ENCODE measurements around the gene SPATS2L.
"Not testable (repeated sequence)": the region's sequence is repeated elsewhere in the genome, so short reads cannot be mapped to it uniquely, and the experiment has no call there.

Gene SPATS2L

DNA sequence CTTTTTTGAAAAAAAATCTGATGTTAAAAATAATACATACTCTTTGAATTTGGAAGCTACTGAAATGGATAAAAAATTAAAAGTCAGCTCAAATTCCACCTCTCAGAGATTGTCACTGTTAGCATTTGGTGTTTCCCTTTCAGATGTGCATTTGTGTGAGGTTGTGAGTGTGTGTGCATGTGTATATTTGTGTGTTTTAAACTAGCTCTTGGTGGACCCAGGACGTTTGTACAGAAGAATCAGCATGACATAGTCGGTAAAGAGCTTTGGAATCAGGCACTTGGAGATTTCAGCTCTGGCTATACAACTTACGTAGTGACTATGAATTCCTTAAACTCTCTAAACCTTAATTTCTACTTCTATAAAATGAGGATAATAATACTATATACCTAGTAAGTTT, 14.5 kb downstream of the SPATS2L start:
- no peak for DNase-seq

DNA sequence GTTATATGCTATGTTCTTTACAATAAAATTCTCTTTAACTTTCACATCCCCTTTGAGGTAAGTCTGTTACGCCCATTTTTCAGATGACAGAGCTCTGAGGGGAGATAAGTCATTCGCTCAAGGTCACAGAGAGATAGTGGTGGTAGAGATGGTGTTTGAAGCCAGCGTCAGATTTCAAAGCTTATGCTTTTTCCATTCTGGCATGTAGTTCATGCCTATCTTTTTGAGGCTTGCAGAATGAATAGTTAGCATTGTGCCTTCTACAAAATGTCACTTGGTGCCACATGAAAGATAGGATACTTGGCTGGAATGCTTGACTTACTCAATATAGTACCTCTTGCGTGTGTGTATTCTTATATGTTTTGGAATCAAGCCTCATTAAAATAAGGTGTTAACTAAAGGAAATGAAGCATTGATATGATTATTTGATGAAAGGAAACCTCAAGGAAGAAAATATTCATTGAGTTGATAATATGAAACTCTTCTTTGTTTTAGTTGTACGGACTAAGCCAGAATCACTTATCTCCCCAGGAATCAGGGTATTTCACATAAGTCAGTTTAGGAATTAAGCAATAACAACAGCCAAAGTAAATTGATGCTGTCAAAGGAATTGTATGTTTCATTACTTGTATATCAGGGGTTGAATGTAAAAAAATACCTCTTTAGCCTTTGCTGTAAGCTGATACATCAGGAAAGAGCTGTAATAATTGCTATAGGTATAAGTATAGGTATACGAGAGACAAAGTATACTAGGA, 15.5 kb downstream of the SPATS2L start:
- no peak for DNase-seq

DNA sequence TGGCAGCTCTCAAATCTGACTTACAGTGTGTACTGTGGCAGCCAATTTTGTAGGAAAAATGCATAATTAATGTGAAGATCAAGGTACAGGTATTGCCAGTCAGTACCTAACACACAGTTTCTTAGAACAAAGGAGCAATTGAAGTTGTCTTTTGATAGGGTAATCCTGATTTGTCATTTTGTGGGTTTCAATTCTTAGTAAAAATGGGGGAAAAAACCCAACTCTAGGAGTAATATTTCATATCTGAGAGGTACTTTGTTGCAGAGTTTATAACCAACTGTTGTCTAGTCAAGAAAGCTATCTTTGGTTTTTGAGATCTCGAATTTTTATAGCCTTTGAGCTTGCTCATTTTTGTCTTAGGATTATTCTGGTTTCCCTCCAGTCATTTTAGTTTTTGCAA, 16.1 kb downstream of the SPATS2L start:
- no peak for DNase-seq

DNA sequence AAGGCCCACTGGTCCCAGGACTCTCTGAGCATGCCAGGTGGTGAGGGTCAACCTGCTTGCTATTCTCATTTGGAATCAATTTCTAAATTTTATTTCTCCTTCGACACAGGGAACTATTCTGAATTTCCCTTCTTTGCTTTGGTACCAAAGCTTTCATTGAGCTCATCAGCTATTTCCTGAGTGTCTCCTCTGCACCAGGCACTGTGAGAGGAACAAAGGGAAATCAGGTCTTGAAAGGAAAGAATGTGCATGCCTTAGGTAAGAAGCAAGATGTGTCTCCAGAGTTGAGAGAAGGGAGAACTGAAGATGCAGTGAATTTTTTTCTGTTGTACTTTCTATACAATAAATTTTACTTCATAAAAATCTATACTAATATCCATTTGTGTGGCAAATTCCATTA, 17.9 kb downstream of the SPATS2L start:
- no peak for DNase-seq

DNA sequence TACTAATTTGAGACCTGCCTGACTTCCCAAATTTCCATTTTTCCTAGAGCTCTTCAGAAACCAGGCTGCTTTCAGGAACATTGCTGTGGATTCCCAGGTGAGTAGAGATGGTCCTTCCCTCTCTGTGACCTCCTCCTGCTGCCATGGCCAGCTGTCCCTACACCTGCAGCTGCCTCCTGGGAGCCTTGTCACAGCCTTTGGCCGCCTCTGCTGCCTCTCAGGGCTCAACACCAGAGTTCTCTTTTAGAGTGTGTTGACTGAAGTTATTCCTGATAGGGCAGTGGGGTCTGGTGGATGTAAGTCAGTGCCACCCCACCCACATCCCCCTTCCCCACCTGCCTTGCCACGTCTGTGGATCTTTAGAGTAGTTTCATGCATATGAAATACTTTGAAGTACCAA, 22.9 kb downstream of the SPATS2L start:
- no peak for DNase-seq

DNA sequence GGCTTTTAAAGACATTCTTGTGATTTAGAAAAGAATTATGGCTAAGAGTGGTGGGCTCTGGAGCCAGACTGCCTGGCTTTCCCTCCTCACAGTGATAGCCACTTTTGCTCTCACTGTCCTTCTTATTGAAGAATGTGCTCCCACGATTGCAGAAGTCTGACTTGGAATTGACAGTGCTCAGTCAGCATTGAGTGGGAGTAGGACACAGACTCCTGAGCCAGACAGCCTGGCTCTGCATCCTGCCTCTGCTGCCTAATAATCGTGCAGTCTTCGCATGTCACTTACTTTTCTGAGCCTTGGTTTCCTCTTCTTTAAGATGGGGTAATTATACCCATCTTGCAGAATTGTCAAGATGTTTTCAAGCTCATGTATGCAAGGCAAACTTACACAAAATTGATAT, 23.3 kb downstream of the SPATS2L start:
- no peak for DNase-seq

DNA sequence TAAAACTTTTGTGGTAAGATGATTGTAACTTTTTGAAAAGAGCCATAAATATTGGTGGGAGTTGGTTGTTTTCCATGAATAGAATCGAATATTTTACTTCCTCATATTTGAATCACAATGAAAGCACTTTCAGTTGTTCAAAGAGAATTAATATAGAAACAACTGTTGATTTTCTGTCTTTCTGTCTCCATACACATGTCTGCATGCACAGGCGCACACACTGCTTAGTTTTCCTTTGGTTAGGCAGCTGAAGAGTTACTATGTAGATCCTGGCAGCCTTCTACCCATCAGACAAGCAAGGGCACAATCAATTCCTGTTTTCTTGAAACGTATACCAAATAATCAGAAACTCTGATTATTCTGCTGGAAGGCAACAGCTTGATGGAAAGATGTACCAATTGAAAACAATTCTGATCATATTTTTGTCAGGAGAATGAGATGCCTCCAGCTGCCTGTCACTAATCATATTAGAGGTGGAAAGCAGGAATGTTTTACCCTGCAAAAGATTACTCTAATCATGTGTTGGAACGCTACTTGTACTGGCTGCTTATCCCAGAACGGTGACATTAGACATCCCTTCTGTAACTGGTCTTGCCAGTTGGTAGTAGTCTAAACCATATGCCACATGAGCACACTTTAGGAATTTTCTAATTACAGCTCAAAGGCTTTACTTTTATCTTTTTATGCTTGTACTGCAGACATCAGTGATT, 24.0 kb downstream of the SPATS2L start:
- no peak for DNase-seq

DNA sequence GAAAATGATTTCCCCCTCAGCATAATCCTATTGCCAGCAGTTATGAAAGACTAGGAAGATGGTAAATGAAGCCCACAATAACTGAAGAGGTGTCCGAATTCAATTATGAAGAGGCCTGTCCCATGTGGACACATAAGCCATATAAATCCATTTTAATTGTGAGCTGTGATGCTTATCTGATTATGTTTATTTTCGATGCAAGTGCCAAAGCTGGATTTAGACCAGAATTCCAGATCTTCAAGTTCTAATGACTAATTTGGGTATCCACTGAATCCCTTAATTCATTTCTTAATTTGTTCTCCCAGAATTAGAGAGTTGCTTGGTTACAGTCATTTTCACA, 24.5 kb downstream of the SPATS2L start:
- no peak for DNase-seq

DNA sequence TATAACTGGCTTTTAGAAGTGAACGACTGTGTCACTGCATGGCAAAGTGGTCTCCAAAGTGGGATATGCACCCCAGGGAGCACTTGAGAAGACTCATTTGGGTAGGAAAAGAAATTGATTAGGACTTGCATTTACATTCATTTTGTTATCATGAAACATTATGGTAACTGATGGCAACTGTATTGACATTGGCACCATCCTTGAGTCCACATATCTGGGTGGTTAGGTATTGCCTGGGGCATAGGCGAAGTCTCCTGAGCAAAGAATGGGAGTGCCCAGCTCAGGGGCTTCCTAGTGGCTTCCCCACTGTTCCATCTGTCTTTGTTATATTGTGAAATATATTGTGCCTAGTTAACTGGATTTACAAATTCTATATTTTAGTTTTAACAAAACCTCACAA, 29.2 kb downstream of the SPATS2L start:
- DNase-seq: no peak

DNA sequence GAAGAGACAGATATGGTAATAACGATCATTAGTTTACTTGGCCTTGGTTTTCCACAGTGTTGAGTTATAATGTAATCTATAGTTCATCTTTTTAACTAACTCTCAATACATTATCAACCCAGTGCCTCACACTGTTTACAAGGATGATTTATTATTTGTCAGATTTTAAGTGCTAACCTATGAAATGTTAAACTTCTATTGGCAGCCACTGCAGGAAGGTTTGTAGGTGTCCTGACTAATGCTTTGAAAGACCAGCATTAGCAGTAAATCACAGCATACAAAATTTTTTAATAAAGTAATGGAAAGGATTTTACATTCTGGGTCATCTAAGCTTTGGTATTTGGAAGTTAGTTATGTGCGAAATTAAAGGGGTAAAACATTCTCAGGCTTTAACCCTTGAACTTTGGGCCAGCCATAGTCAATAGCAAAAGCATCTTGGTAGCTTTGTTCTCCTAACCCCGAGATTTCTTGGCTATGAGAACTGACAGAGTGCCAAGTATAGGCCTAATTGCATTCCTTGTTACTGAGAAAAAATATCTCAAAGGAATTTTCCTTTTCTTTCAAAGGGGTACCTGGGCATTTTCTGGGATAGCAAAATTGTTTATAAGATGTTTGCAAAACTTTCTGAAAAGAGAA, 30.6 kb downstream of the SPATS2L start:
- DNase-seq: no peak

DNA sequence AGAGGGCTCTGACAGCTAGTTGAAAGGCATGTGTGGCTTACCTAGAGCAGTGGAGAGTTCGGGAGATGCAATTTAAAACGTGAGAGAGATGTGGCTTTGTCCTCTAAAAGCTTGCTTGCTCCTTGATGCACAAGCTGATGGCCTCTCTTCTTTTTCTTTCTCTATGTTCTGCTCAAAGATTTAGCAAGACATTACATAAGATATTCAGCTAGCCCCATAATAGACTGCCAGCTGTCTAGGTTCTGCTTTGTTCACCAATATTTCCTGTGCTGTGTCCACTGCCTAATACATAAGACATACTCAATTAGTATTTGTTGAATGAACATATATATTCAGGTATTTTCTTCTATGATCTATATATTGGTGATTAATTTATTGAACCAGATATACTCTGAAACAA, 31.1 kb downstream of the SPATS2L start:
- DNase-seq: no peak

DNA sequence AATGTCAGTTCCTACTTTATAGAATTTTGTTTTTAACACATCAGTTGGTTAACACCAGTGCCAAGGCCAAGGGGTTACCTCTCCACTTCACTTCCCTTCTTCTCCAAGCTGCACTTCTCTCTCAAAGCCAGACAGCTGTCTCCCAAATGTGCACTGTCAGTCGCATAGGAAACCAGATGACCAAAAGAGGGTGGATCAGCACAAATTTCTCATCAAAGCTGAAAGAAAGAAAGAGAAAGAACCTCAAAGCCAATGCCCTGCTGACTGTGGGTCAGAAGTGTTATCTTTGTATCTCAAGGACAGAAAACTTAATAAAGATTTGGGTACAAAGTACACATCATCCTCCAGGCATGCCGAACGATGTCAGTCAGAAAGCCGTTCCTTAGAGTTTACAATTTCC, 32.2 kb downstream of the SPATS2L start:
- no peak for DNase-seq

DNA sequence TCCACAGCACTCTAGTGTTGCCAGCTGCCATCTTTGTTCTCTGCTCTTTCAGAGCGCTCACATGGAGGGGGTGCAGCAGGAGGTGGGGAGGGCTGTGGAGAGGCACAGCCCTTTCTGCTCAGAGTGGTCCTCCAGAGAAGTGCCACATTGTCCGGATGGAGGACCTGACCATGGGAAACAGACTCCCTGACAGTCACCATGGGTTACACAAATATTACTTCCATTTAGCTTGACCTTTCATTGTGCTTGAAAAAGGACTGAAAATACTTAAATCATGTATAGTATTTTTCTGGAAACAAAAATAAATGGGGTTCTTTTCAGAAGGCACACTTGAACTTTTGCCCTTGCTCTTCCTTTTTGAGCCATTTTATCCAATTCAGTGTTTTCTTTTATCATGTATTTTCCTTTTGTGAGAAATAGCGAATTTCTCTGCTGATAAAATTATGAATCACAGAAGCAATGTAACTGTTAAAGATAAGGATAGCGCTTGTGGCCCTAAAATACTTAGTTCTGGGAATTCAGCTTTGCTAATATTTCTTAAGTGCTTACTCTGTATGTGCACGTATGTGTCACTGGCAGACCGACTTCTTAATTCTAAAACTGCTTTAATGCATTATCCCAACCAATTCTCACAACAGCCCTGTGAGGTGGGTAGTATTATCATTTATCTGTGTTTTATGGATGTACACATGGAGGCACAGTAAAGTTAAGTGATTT, 34.2 kb downstream of the SPATS2L start:
- DNase-seq: no peak

DNA sequence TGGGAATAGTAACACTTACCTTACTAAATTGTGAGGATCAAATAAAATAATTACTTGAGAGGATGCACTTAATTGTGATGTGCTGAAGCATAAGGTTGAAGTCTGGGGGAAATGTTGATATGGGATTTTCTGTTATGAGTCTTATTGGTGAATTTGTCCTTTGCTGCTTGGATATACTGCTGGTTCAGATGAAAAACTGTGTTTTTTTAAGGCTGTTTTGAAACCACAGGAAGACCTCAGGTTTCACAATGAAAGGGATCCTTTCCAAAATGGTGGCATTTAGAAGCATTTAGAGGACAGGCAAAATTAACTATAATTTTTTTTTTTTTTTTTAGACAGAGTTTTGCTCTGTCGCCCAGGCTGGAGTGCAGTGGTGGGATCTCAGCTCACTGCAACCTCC, 34.9 kb downstream of the SPATS2L start:
- DNase-seq: no peak

DNA sequence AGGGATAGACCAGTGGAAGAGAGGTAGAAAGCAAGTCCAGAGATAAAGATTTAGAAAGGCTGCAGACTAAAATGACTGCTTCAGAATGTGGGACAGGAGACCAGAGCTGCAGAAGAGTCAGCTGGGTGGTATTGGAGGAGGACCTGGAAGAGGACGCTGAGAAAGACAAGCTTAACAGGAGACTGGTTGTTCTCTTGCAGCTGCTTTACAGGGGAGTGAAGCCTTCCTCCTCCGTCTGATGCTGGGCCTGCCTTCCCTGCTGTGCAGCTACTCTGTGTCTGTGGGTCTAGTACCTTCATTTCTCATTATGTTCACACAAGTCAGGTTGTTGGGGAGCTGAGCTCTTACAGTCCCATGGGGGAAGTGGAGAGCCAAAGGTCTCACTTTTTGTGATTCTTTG, 35.7 kb downstream of the SPATS2L start:
- DNase-seq: no peak

DNA sequence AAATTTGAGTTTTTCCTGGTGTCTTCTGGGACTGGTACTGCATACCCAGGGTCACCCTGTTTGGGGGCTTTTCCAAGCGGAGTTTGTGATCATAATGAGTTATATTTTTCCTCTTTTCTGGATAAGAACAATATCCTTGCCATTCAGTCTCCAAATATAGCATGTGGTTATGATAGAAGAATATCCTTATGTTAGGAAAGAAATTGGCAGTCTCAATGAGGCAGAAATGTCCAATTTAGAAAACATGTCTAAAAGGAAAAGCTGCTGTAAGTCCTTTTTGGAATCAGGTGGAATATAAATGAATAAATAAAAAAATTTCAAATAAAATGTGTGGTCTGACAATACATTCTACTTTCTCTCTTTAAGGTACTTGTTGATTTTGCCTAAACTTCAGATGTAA, 36.2 kb downstream of the SPATS2L start:
- DNase-seq: no peak

DNA sequence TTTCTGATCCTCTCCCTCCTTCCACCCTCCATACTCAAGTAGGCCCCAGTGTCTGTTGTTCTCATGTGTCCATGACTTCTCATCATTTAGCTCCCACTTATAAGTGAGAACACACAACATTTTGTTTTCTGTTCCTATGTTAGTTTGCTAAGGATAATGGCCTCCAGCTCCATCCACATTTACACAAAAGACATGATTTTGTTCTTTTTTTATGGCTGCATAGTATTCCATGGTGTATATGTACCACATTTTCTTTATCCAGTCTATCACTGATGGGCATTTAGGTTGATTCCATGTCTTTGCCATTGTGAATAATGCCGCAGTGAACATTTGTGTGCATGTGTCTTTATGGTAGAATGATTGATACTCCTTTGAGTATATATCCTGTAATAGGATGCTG, 37.7 kb downstream of the SPATS2L start:
- not testable (repeated sequence) for DNase-seq

DNA sequence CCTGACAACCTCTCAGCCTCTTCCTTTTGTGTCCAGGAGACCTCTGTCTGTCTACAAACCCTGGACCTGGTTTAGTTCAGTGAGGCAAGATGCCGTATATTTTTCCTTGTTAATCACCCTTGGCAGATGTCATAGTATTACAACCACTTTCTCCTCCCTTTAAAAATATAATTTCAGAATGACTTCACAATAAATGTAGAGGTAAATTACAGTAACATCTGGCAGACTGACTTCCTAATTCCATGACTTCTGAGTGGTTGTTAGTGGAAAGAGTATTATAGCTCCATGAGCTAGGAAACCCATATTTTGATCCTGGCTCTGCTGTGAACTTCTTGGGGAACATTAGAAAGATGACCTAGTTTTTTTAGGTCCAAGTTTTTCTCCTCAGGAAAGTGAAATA, 39.5 kb downstream of the SPATS2L start:
- DNase-seq: no peak

DNA sequence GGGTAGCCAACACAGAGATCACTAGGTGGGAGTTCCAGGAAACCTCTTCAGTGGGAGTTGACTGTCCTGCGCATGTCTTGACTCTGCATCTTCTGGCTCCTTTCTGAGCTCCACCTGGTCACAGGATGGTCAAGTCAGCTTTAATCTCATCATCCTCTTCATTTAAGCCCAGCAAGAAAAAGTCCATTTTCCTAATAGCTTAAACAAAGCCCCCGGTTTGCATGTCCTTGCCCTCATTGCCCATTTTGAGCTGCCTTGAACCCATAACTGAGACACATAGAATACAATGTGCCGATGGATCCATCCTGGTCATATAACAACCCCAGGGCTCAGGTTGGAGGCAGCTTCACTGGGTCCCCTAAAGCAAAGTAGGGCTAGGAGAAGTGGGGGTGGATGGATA, 40.8 kb downstream of the SPATS2L start:
- no peak for DNase-seq

DNA sequence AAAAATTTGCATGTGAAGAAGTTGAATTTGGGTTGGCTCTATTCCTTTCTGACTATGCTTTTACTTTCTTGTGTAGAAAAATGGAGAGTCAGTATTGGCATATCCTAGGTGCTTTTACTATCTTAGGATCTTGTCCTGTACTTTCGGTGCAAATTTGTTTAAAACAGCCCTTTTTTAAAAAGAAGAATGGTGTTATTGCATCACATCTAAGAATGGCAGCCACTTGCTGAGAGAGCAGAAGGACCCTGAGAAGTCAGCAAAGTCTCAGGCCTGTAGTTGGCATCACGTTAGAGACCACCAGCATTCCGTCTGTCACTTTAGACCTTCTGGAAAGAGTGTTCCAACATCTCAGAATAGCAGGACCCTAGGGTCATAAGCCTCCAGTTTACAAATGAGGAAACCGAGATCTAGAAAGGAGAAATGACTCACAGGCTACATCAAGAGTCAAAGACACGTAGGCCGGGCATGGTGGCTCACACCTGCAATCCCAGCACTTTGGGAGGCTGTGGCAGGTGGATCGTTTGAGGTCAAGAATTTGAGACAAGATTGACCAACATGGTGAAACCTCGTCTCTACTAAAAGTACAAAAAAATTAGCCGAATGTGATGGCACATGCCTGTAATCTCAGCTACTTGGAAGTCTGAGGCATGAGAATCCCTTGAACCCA, 42.5 kb downstream of the SPATS2L start:
- no peak for DNase-seq

DNA sequence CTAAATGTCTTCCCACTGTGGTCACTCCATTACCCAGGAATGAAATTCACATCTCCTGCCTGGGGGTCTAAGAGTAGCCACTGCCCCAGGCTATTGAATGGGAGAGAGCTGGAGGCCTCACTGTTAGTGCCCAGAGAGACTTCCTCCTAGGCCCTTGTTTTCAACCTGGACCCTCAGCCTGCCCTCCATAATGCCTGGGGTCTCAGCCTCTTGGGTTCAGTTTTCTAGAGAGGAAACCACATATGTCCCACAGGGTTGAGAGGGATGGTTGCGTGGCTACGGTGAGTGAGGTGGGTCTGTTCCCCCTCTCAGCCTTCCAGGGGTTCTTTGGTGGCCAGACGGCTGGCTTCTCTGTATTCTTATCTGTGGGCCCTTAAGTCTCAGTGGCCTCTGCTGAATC, 43.4 kb downstream of the SPATS2L start:
- no peak for DNase-seq

DNA sequence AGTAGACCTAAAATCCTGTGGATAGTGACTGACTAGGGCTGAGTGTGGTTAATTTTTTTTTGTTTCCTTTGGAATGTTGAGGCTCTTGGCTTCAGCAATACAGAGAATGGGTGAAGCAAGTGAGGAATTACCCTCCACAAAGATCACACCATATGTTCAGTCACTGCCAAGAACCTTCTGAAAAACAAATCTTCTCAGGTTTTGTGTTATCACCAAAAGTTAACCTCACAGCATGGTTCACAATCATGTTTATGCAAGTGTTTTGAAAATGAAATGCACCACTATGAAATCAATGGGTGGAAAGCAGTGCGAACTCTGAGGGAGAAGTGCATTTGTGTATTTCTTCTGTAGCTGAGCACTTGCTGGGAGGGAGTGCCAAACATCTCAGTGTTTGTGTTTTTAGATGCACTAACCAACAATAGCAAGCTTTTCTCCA, 44.4 kb downstream of the SPATS2L start:
- DNase-seq: no peak

DNA sequence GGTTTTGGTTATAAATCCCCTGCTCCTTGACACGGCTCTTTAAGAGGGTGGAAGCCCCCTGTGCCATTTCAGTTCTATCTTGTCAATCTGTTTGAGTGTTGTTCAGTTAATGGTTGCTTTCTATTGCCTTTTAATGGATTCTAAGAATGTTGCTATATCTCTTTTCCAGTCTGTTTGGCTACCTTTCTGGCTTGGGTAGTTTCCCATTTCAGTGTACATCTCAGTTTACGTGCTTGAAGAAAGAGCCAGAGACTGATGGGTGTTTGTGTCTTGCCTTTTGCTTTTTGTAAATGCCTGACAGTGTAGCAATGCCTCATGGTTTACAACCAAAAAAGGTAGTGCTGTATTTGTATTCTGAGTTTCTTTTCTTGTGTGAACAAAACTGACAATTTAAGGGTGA, 45.3 kb downstream of the SPATS2L start:
- DNase-seq: no peak
